A204.1 (cell line): ENCODE results near the gene ATRX.
"Not testable (repeated sequence)": the region's sequence is repeated elsewhere in the genome, so short reads cannot be mapped to it uniquely, and the experiment has no call there.

ENCODE experiments used
- FAIRE-seq: peaks from 2 replicates; lab custom pipeline; 2012; peaks lifted over from hg19 to GRCh38; lab: Jason Lieb, UNC

Gene ATRX

GRCh38 chrX:77622672-77623071, 163.3 kb downstream of the ATRX start:
- FAIRE-seq: no peak

GRCh38 chrX:77622233-77622632, 163.8 kb downstream of the ATRX start:
- no peak for FAIRE-seq

GRCh38 chrX:77621453-77621852, 164.6 kb downstream of the ATRX start:
- peak; percentile 11 for FAIRE-seq

DNA sequence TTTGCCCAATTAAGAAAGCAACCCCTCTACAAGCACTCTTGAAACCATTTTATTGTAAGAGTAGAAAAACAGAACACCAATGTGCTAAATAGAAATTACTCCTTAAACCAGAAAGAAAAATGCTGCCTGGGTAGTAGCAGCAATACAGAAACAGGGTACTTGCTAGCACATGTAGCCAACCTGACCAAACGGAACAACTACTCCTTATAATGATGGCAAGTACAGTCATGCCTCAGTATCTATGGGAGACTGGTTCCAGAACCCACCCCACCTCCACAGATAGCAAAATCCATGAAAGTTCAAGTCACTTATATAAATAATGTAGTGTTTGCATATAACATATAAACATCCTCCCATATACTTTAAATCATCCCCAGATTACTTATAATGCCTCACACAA, 168.8 kb downstream of the ATRX start:
- no peak for FAIRE-seq

DNA sequence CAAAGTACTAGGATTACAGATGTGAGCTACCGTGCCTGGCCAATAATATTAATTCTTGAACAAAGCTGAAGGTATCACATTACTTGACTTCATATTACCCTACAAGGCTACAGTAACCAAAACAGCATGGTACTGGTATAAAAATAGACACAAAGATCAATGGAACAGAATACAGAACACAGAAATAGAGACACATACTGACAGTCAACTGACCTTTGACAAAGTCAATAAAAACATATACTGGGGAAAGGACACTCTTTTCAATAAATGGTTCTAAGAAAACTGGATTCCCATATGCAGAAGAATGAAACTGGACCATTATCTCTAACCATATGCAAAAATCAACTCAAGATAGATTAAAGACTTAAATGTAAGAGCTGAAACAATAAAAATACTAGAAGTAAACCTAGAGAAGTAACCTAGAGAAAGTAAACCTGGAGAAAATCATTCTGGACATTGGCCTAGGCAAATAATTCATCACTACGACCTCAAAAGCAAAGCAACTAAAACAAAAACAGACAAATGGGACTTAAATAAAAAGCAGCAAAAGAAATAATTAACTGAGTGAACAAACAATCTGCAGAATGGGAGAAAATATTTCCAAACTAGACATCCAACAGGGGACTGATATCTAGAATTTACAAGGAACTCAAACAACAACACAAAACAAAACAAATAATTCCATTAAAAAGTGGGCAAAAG, 182.2 kb downstream of the ATRX start:
- FAIRE-seq: no peak

- no peak for FAIRE-seq
These were observed 188.5 kb downstream of the ATRX start for GRCh38 chrX:77597511-77597910.

- FAIRE-seq: peak; percentile 91
These were observed 188.9 kb downstream of the ATRX start for GRCh38 chrX:77597090-77597489.

GRCh38 chrX:77595848-77596247, 190.2 kb downstream of the ATRX start:
- no peak for FAIRE-seq

- no peak for FAIRE-seq
These were observed 213.7 kb downstream of the ATRX start for GRCh38 chrX:77572322-77572721.

GRCh38 chrX:77565278-77565677, 220.7 kb downstream of the ATRX start:
- FAIRE-seq: no peak

DNA sequence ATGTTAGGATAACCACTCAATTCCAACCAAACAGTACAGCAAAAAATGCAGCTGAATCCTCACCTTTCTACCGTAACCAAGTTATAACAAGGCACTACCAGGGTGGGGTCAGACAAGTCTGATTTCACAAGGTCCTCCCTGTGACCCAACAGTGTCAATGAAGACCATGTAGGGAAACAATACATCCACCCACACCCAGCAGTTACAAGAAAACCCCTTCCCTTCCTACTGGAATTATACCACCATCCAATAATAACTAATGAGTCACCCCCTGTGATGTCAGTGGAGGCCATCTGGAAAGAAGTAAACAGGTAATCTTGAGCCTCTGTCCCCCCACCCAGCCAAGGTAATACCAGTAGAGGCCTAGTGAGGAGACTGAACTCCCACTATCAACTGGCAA, 221.2 kb downstream of the ATRX start:
- no peak for FAIRE-seq

DNA sequence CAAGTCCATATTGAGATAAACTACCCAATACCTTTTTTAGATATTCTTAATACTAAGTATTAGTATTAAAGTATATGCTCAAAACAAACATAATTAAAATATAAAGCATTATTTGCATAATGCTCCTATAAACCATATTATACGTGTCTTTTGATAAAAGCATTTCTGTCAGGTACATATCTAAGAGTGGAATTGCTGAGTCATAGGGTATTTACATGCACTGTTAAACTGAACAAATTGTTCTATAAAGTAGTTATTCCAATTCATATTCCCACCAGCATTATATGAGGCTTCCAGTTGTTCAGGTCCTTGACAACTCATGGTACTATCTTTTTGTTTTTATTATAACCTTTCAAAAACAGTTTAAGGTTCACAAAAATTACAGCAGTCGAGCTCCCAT, 224.6 kb downstream of the ATRX start:
- FAIRE-seq: no peak

- FAIRE-seq: no peak
These were observed 229.7 kb downstream of the ATRX start for GRCh38 chrX:77556276-77556675.

GRCh38 chrX:77548751-77549150, 237.3 kb downstream of the ATRX start:
- FAIRE-seq: no peak

GRCh38 chrX:77539778-77540177, 246.2 kb downstream of the ATRX start:
- not testable (repeated sequence) for FAIRE-seq

- FAIRE-seq: not testable (repeated sequence)
These were observed 254.8 kb downstream of the ATRX start for GRCh38 chrX:77531261-77531660.

DNA sequence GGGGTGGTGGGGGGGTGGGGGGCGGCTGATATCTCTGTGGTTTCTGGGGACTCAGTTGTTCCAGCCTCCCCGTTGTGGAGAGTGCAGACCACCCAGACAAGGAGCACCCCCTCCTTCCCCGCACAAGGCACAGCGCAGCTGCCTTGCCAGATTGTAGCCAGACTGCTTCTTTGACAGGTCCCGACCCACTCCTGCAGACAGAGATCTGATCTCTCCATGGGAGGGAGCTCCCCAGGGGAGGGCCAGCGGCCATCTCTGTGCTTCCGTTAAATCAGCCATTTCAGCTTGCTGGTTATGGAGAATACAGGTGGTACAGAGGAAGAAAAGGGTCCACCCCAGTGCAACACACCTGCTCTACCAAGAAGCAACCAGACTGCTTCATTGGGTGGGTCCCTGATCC, 258.0 kb downstream of the ATRX start:
- no peak for FAIRE-seq

DNA sequence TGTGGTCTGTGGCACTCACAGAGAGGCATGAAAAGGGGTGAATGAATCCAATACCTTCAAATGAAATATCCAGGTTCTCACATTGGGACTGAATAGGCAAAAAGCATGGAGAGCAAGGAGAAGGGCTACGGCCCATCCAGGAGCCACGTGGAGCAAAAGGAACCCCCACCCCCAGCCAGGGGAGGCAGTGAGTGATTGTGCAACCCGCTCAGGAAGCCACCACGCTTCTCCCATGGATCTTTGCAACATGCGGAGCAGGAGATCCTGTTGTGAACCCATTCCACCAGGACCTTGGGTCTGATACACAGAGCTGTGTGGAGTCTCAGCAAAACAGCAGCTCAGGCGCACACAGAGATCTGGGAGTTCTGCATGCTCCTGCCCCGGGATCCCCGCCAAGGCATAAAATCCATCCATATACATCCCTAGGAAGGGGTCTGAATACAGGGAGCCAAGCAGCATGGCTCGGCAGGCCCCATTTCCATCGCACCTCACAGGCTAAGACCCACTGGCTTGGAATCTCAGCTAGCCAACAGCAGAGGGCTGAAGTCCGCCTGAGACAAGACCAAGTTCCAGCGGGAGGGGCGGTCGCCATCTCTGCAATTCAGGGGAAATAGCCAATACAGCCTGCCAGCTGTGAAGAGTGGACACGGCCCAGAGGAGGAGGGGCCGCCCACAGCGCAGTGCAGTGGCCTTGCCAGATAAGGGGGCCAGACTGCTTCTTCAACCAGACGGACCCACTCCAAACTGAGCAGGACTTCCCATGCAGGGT, 258.6 kb downstream of the ATRX start:
- FAIRE-seq: no peak

- FAIRE-seq: no peak
These were observed 266.3 kb downstream of the ATRX start for GRCh38 chrX:77519765-77520164.

GRCh38 chrX:77514177-77514576, 271.8 kb downstream of the ATRX start:
- FAIRE-seq: no peak

GRCh38 chrX:77510007-77510406, 276.0 kb downstream of the ATRX start:
- FAIRE-seq: no peak

GRCh38 chrX:77505227-77505626, 280.8 kb downstream of the ATRX start:
- no peak for FAIRE-seq

DNA sequence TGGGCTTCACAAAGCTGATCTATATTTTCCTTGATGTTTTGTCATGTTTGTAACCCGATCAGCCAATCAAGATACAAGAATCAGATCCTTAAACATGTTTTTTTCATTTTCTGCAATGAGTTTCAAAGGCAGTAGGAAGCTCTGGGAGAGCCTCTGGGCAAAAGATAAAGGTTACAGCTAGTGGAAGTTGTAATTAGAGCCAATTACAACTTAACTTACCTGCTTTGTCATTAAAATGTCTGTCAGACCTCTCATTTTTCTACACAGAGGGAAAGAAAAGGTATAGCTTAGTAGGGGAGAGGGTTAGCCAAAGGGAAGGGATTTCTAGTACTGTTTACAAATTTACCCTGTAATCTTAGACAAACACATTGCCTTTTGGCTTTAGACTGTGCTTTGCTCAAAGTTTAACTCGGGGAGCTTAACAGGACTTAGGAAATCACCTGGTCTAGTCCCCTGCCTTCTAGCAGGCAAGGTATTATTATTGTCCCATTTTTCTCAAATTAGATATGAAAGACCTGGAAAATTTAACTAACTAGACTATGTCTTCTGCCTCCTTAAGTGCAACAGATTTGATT, 283.0 kb downstream of the ATRX start:
- FAIRE-seq: no peak

- not testable (repeated sequence) for FAIRE-seq
These were observed 285.9 kb downstream of the ATRX start for GRCh38 chrX:77500164-77500563.
